ENCODE data around the gene TARS3.

GRCh38 chr15:101724675-101725005 lies 367 bp upstream of the TARS3 start:
- no peak for TF ChIP-seq CTCF (IDR thresholded peaks at IDR 0.05)
- TF ChIP-seq POLR2A (IDR thresholded peaks at IDR 0.05): no peak

Measured in thyroid gland (tissue), 4 donors.